Liver (tissue), 9 donors: ENCODE measurements around the gene MTA2. TPM values are rescaled to one million over a fixed set of nuclear protein-coding genes. Genes with fewer than 3 reads are reported as not detected.

ENCODE experiments used
- DNase-seq: peaks from one replicate; pipeline ENCODE4 v3.0.0-alpha.2; 2017; ENCODE audit warnings: low spot score
- H3K27ac ChIP-seq, 2 donors: one replicate each; pipeline ENCODE4 v1.7.0; 2013; ENCODE audit warnings: inconsistent platforms in 2 of 2, low read length in 2 of 2, control low read depth in 1 of 2, low read depth in 1 of 2, mild to moderate bottlenecking in 1 of 2
- H3K27me3 ChIP-seq, 4 donors: one replicate each; pipeline versions ENCODE4 v1.6.1 to v1.7.0; 2013; ENCODE audit warnings: low read length in 3 of 4, inconsistent platforms in 1 of 4, mild to moderate bottlenecking in 1 of 4, moderate library complexity in 1 of 4; ENCODE audit not compliant: control insufficient read depth in 4 of 4, insufficient read depth in 4 of 4
- H3K36me3 ChIP-seq, 4 donors: one replicate each; pipeline versions ENCODE4 v1.6.1 to v1.7.0; 2013; ENCODE audit warnings: low read length in 3 of 4, mild to moderate bottlenecking in 3 of 4, low read depth in 1 of 4, moderate library complexity in 1 of 4; ENCODE audit not compliant: control insufficient read depth in 4 of 4, insufficient read depth in 3 of 4
- H3K4me1 ChIP-seq, 4 donors: one replicate each; pipeline versions ENCODE4 v1.6.1 to v1.7.0; 2013; ENCODE audit warnings: low read length in 3 of 4, mild to moderate bottlenecking in 3 of 4, moderate library complexity in 1 of 4; ENCODE audit not compliant: control insufficient read depth in 4 of 4, insufficient read depth in 4 of 4
- H3K4me3 ChIP-seq, 3 donors: one replicate each; pipeline versions ENCODE4 v1.6.1 to v1.7.0; 2013; ENCODE audit warnings: low read length in 3 of 3, control low read depth in 1 of 3, low read depth in 1 of 3, mild to moderate bottlenecking in 1 of 3
- H3K9ac ChIP-seq, 2 donors: one replicate each; pipeline ENCODE4 v1.7.0; 2013; ENCODE audit warnings: low read length in 2 of 2, mild to moderate bottlenecking in 2 of 2, moderate library complexity in 2 of 2, control low read depth in 1 of 2, low read depth in 1 of 2
- H3K9me3 ChIP-seq, 4 donors: one replicate each; pipeline versions ENCODE4 v1.6.1 to v1.7.0; 2013; ENCODE audit warnings: low read length in 3 of 4; ENCODE audit not compliant: control insufficient read depth in 4 of 4
- ATF3 ChIP-seq: IDR thresholded peaks from 2 replicates; pipeline ENCODE4 v1.6.1; 2016; ENCODE audit warnings: antibody characterized with exemption
- EGR1 ChIP-seq, 2 donors: IDR thresholded peaks; 2 replicates each; pipeline ENCODE4 v1.6.1; 2016 to 2018; ENCODE audit warnings: antibody characterized with exemption in 2 of 2, low read depth in 2 of 2
- FOXA1 ChIP-seq: IDR thresholded peaks from 2 replicates; pipeline ENCODE4 v1.6.1; 2016; ENCODE audit warnings: antibody characterized with exemption
- FOXA2 ChIP-seq: IDR thresholded peaks from 2 replicates; pipeline ENCODE4 v1.6.1; 2016; ENCODE audit warnings: antibody characterized with exemption
- GABPA ChIP-seq, 2 donors: IDR thresholded peaks in 1 of 2; conservative IDR thresholded peaks in 1 of 2; 2 replicates each; pipeline ENCODE4 v1.6.1; 2016; ENCODE audit warnings: antibody characterized with exemption in 2 of 2, mild to moderate bottlenecking in 1 of 2, moderate library complexity in 1 of 2
- HNF4A ChIP-seq, 2 donors: conservative IDR thresholded peaks; 2 replicates each; pipeline ENCODE4 v1.6.1; 2016; ENCODE audit warnings: antibody characterized with exemption in 2 of 2, mild to moderate bottlenecking in 2 of 2
- HNF4G ChIP-seq: IDR thresholded peaks from 2 replicates; pipeline ENCODE4 v1.6.1; 2016; ENCODE audit warnings: antibody characterized with exemption
- JUND ChIP-seq, 2 donors: IDR thresholded peaks; 2 replicates each; pipeline ENCODE4 v1.6.1; 2016; ENCODE audit warnings: antibody characterized with exemption in 2 of 2
- NR2F2 ChIP-seq: IDR thresholded peaks from 2 replicates; pipeline ENCODE4 v1.6.1; 2016; ENCODE audit warnings: antibody characterized with exemption
- RAD21 ChIP-seq, 2 donors: IDR thresholded peaks; 2 replicates each; pipeline ENCODE4 v1.6.1; 2016; ENCODE audit warnings: antibody characterized with exemption in 2 of 2, mild to moderate bottlenecking in 2 of 2
- REST ChIP-seq: IDR thresholded peaks from 2 replicates; pipeline ENCODE4 v1.6.1; 2016; ENCODE audit warnings: antibody characterized with exemption, mild to moderate bottlenecking
- RXRA ChIP-seq, 2 donors: IDR thresholded peaks; 2 replicates each; pipeline ENCODE4 v1.6.1; 2017 to 2018; ENCODE audit warnings: antibody characterized with exemption in 2 of 2, mild to moderate bottlenecking in 1 of 2
- SP1 ChIP-seq: IDR thresholded peaks from 2 replicates; pipeline ENCODE4 v1.6.1; 2018; ENCODE audit warnings: antibody characterized with exemption, mild to moderate bottlenecking
- TAF1 ChIP-seq: conservative IDR thresholded peaks from 2 replicates; pipeline ENCODE4 v1.6.1; 2016; ENCODE audit warnings: antibody characterized with exemption, mild to moderate bottlenecking
- YY1 ChIP-seq: IDR thresholded peaks from 2 replicates; pipeline ENCODE4 v1.6.1; 2016; ENCODE audit warnings: antibody characterized with exemption, mild to moderate bottlenecking
- WGBS: extraction: QIAGEN DNeasy Blood & Tissue Kit; methylation state at CpG from one replicate; pipeline ENCODE4 v1.1.7; 2013; 5-methylcytosine and 5-hydroxymethylcytosine counted together
- polyA plus RNA-seq, 2 donors: library from polyadenylated mRNA; stranded (reverse) in 1 of 2; unstranded in 1 of 2; fragments of 200-250 nt in 1 of 2; fragments of >200 nt in 1 of 2; fragmentation: Nextera tagmentation in 1 of 2; extraction: Ambion mirVana in 1 of 2; gene quantifications; one replicate each; pipeline versions ENCODE4 v1.2.1 to v1.2.3, GENCODE V29; 2013 to 2015
- total RNA-seq, 2 donors: library from RNA; depleted of rRNA; stranded (reverse); fragments of >200 nt; gene quantifications; one replicate each; pipeline ENCODE4 v1.2.3, GENCODE V29; 2014
- TF ChIP-seq, protein P1 (sequence below): IDR thresholded peaks from 2 replicates; pipeline ENCODE4 v1.6.1; 2016; ENCODE audit warnings: antibody characterized with exemption
- TF ChIP-seq, protein P2 (sequence below): IDR thresholded peaks from 2 replicates; pipeline ENCODE4 v1.6.1; 2016; ENCODE audit warnings: antibody characterized with exemption
- TF ChIP-seq, protein P3 (sequence below): fragments of 150-350 bp; IDR thresholded peaks from 2 replicates; pipeline ENCODE4 v1.5.1; 2017; ENCODE audit warnings: improper control_type of control experiment, low read depth, low read length; ENCODE audit not compliant: missing input control
- donor health status: healthy.
- donor health status: healthy.
- donor health status: healthy.
- donor health status: healthy.
- donor health status: healthy.

Gene MTA2
- total and polyA plus RNA-seq, 4 donors: 4.4 to 55.3 (median 32.3) TPM

- DNase-seq: no peak
- WGBS: 96% methylated on average over 12 of the region's 12 CpGs
- H3K9me3 ChIP-seq: no peaks in the 10 kb centered on the region
- H3K27me3 ChIP-seq: no peaks in the 10 kb centered on the region
- no peak overlapping the region for H3K27ac ChIP-seq
- H3K4me3 ChIP-seq: no peak overlapping the region
- TF ChIP-seq RXRA (IDR thresholded peaks at IDR 0.05) (no peak), NR2F2 (no peak)
- H3K4me1 ChIP-seq: peaks cover 11 to 49% (median 32%) of the 10 kb centered on the region in 4 donors
- peaks cover 0 to 17% (median 2%) of the 10 kb centered on the region in 4 donors for H3K36me3 ChIP-seq
- no peak overlapping the region for H3K9ac ChIP-seq
These were observed 7.1 kb upstream of the MTA2 start for GRCh38 chr11:62608776-62609175.

DNA sequence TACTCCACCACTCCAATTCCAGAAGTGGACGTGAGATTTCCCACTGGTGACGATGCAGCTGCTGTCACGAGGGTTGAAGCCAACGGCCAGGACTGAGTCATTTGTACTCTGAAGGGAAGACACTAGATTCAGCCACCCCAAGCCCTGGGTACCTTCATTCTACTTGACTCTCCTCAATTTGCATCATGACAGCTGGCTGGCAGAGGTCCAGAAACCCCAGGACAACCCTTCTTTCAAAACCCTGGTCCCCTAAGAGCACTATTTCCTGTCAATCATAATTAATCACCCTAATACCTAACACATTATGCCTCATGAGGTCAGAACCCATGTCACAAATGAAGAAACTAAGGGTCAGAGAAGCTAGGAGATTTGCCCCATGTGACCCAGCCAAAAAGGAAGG lies 6.0 kb upstream of the MTA2 start:
- H3K4me1 ChIP-seq: peaks cover 7 to 42% (median 27%) of the 10 kb centered on the region in 4 donors
- H3K4me3 ChIP-seq: no peak overlapping the region
- H3K9ac ChIP-seq: no peak overlapping the region
- peaks cover 2 to 17% (median 3%) of the 10 kb centered on the region in 4 donors for H3K36me3 ChIP-seq
- no peaks in the 10 kb centered on the region for H3K9me3 ChIP-seq
- H3K27me3 ChIP-seq: no peaks in the 10 kb centered on the region
- no peak for TF ChIP-seq GABPA (IDR thresholded peaks at IDR 0.05 in 1 of 2, conservative IDR thresholded peaks at IDR 0.05 in 1 of 2)
- H3K27ac ChIP-seq: peak overlapping the region in 1 of 2 donors; percentile 14
- WGBS: 88% methylated on average over 4 of the region's 4 CpGs
- no peak for DNase-seq

- Histone ChIP-seq H3K4me3 (no peak overlapping the region), H3K27me3 (no peaks in the 10 kb centered on the region), H3K27ac (no peak overlapping the region), H3K9ac (no peak overlapping the region), H3K9me3 (no peaks in the 10 kb centered on the region), H3K36me3 (peaks cover 2 to 17% (median 3%) of the 10 kb centered on the region in 4 donors), H3K4me1 (peaks cover 10 to 41% (median 22%) of the 10 kb centered on the region in 4 donors)
- TF ChIP-seq, protein P1, sequence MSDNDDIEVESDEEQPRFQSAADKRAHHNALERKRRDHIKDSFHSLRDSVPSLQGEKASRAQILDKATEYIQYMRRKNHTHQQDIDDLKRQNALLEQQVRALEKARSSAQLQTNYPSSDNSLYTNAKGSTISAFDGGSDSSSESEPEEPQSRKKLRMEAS: no peak
- TF ChIP-seq EGR1 (IDR thresholded peaks at IDR 0.05; ENCODE audit: low read depth in 2 of 2) (no peak), ATF3 (no peak), TAF1 (no peak), REST (no peak), HNF4A (conservative IDR thresholded peaks at IDR 0.05) (no peak), SP1 (no peak), HNF4G (no peak), RXRA (IDR thresholded peaks at IDR 0.05) (no peak), JUND (IDR thresholded peaks at IDR 0.05) (no peak), NR2F2 (no peak), RAD21 (IDR thresholded peaks at IDR 0.05) (no peak), FOXA1 (no peak), YY1 (no peak), GABPA (IDR thresholded peaks at IDR 0.05 in 1 of 2, conservative IDR thresholded peaks at IDR 0.05 in 1 of 2) (no peak), FOXA2 (no peak)
- TF ChIP-seq, protein P2, sequence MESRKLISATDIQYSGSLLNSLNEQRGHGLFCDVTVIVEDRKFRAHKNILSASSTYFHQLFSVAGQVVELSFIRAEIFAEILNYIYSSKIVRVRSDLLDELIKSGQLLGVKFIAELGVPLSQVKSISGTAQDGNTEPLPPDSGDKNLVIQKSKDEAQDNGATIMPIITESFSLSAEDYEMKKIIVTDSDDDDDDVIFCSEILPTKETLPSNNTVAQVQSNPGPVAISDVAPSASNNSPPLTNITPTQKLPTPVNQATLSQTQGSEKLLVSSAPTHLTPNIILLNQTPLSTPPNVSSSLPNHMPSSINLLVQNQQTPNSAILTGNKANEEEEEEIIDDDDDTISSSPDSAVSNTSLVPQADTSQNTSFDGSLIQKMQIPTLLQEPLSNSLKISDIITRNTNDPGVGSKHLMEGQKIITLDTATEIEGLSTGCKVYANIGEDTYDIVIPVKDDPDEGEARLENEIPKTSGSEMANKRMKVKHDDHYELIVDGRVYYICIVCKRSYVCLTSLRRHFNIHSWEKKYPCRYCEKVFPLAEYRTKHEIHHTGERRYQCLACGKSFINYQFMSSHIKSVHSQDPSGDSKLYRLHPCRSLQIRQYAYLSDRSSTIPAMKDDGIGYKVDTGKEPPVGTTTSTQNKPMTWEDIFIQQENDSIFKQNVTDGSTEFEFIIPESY: no peak
- TF ChIP-seq, protein P3, sequence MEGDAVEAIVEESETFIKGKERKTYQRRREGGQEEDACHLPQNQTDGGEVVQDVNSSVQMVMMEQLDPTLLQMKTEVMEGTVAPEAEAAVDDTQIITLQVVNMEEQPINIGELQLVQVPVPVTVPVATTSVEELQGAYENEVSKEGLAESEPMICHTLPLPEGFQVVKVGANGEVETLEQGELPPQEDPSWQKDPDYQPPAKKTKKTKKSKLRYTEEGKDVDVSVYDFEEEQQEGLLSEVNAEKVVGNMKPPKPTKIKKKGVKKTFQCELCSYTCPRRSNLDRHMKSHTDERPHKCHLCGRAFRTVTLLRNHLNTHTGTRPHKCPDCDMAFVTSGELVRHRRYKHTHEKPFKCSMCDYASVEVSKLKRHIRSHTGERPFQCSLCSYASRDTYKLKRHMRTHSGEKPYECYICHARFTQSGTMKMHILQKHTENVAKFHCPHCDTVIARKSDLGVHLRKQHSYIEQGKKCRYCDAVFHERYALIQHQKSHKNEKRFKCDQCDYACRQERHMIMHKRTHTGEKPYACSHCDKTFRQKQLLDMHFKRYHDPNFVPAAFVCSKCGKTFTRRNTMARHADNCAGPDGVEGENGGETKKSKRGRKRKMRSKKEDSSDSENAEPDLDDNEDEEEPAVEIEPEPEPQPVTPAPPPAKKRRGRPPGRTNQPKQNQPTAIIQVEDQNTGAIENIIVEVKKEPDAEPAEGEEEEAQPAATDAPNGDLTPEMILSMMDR: no peak
- WGBS: 96% methylated on average over 15 of the region's 15 CpGs
- DNase-seq: no peak
These were observed 4.2 kb upstream of the MTA2 start for GRCh38 chr11:62605902-62606301.
